ENCODE data around the gene TMEM109. TPM values are rescaled to one million over a fixed set of nuclear protein-coding genes. Genes with fewer than 3 reads are reported as not detected.

Gene TMEM109
- polyA plus RNA-seq, 2 of the 4 experiments (the other 2 are of a cell fraction): 40.9 to 93.0 TPM

- TF ChIP-seq PHF8 (IDR thresholded peaks at IDR 0.05; ENCODE audit: borderline replicate concordance, low read depth) (no peak), ZNF302 (CRISPR knock-in tag; IDR thresholded peaks at IDR 0.05) (no peak), CEBPB (IDR thresholded peaks at IDR 0.05) (no peak), HOXA7 (CRISPR knock-in tag; IDR thresholded peaks at IDR 0.05) (no peak), HMGXB4 (CRISPR knock-in tag; IDR thresholded peaks at IDR 0.05; ENCODE audit: borderline replicate concordance) (no peak)
These were observed 46.8 kb upstream of the TMEM109 start, which contains the start of gene ZP1 (continued) for GRCh38 chr11:60866911-60867870.

GRCh38 chr11:60867871-60868681 is 45.9 kb upstream of the TMEM109 start:
- CTCF ChIA-PET: interaction anchor here (0.9 to 12.3 kb wide), 7 partner anchors 17 to 92 kb away, joined by 3 to 79 read pairs (median 12); no protein-coding TSS in a partner anchor
- DNase-seq (ENCODE audit: low read depth in 1 of 2, low spot score in 1 of 2): no peak
- ATAC-seq: no peak
- Histone ChIP-seq H3K4me3 (no peak overlapping the region), H3K4me1 (peaks cover 18% of the 10 kb centered on the region), H3K4me2 (no peak overlapping the region), H3K9me3 (no peaks in the 10 kb centered on the region), H3K27ac (no peak overlapping the region)
- 68% methylated on average over 10 of the region's 10 CpGs for WGBS (ENCODE audit: missing lambda C conversion rate)
- FAIRE-seq: no peak
- TF ChIP-seq MAZ (IDR thresholded peaks at IDR 0.05; ENCODE audit: borderline replicate concordance, low read depth, low read length): no peak
- POLR2A ChIA-PET: no interaction called here

GRCh38 chr11:60868682-60869450 is 45.1 kb upstream of the TMEM109 start:
- CTCF ChIA-PET: interaction anchor here (1.7 to 12.3 kb wide), 5 partner anchors 18 to 93 kb away, joined by 7 to 79 read pairs (median 15); no protein-coding TSS in a partner anchor
- POLR2A ChIA-PET: no interaction called here
- ATAC-seq: no peak
- TF ChIP-seq HMGXB4 (CRISPR knock-in tag; IDR thresholded peaks at IDR 0.05; ENCODE audit: borderline replicate concordance): no peak
- TF ChIP-seq E2F6 (IDR thresholded peaks at IDR 0.05; ENCODE audit: borderline replicate concordance, low read depth): no peak
- no peak for TF ChIP-seq RARB (CRISPR knock-in tag; IDR thresholded peaks at IDR 0.05)
- no peak for TF ChIP-seq HOXB13 (CRISPR knock-in tag; IDR thresholded peaks at IDR 0.05; ENCODE audit: low read depth)
- no peak for TF ChIP-seq NR3C1 (IDR thresholded peaks at IDR 0.05)
- TF ChIP-seq FOXS1 (CRISPR knock-in tag; IDR thresholded peaks at IDR 0.05): no peak
- no peak for TF ChIP-seq ZNF302 (CRISPR knock-in tag; IDR thresholded peaks at IDR 0.05)
- TF ChIP-seq FOSL2 (IDR thresholded peaks at IDR 0.05): no peak
- TF ChIP-seq FOSL2 (CRISPR knock-in tag; IDR thresholded peaks at IDR 0.05): no peak
- TF ChIP-seq BHLHE40 (IDR thresholded peaks at IDR 0.05; ENCODE audit: low read depth, low read length): no peak
- TF ChIP-seq EHMT2 (IDR thresholded peaks at IDR 0.05; ENCODE audit: low read depth): no peak
- TF ChIP-seq EP300 (IDR thresholded peaks at IDR 0.05): no peak
- TF ChIP-seq ZC3H11A (IDR thresholded peaks at IDR 0.05): no peak
- no peak for TF ChIP-seq ATOH8 (CRISPR knock-in tag; IDR thresholded peaks at IDR 0.05; ENCODE audit: low read depth)
- no peak for TF ChIP-seq CBX8 (IDR thresholded peaks at IDR 0.05)
- TF ChIP-seq ELK1 (IDR thresholded peaks at IDR 0.05; ENCODE audit: low read depth, low read length): no peak
- TF ChIP-seq ZSCAN20 (CRISPR knock-in tag; IDR thresholded peaks at IDR 0.05): no peak
- no peak for TF ChIP-seq TP53 (CRISPR knock-in tag; IDR thresholded peaks at IDR 0.05)
- no peak for TF ChIP-seq BCL3 (IDR thresholded peaks at IDR 0.05)

More at GRCh38 chr11:60868682-60869450, 45.1 kb upstream of the TMEM109 start:
- no peak overlapping the region for H3K27ac ChIP-seq
- no peaks in the 10 kb centered on the region for H3K9me3 ChIP-seq
- FAIRE-seq (no peak), DNase-seq (ENCODE audit: low read depth in 1 of 2, low spot score in 1 of 2) (no peak)
- no peak overlapping the region for H3K4me2 ChIP-seq
- WGBS (ENCODE audit: missing lambda C conversion rate): 66% methylated on average over 10 of the region's 10 CpGs
- peaks cover 22% of the 10 kb centered on the region for H3K4me1 ChIP-seq
- H3K4me3 ChIP-seq: no peak overlapping the region
